Upper lobe of left lung (tissue), 4 donors: ENCODE data around the gene VPS13A.

Source experiments
- EP300 ChIP-seq, 4 donors: sonication (generic); formaldehyde crosslinking; IDR thresholded peaks; one replicate each; pipeline ENCODE4 v1.5.1; 2017; ENCODE audit warnings: antibody characterized with exemption in 4 of 4, control low read depth in 2 of 4
- POLR2A ChIP-seq, 4 donors: fragments of 450-650 bp; IDR thresholded peaks; one replicate each; pipeline ENCODE4 v1.5.1; 2016 to 2017; ENCODE audit warnings: antibody characterized with exemption in 4 of 4, mild to moderate bottlenecking in 2 of 4
- POLR2AphosphoS5 ChIP-seq, 2 donors: sonication (generic); formaldehyde crosslinking; IDR thresholded peaks; one replicate each; pipeline ENCODE4 v1.5.1; 2017; ENCODE audit warnings: antibody characterized with exemption in 2 of 2
- TF ChIP-seq, protein P1 (sequence below), 6 experiments: fragments of 450-650 bp in 4 of 6; fragments of 200-600 bp in 2 of 6; sonication (generic) in 2 of 6; IDR thresholded peaks; one replicate each; pipeline ENCODE4 v1.5.1; 2016 to 2019; ENCODE audit warnings: antibody characterized with exemption in 6 of 6

DNA sequence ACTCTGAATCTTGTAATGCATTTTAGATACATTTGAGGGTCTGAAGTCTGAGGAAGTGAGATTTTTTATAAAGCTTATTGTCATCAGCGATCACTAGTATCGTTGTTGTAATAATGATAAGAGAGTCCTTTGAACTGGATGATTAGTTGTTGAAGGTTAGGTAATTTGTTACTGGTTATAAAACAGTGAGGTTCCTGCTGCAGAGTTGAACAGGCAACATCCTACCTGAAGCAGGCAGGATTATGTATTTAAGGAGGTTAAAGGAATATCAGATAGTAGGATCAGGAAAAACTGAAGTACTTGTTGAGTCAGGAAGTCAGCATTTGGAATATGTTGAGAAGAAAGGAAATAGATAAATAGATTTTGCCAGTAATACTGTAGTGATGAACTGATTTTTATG, 106.7 kb downstream of the VPS13A start:
- TF ChIP-seq, protein P1, sequence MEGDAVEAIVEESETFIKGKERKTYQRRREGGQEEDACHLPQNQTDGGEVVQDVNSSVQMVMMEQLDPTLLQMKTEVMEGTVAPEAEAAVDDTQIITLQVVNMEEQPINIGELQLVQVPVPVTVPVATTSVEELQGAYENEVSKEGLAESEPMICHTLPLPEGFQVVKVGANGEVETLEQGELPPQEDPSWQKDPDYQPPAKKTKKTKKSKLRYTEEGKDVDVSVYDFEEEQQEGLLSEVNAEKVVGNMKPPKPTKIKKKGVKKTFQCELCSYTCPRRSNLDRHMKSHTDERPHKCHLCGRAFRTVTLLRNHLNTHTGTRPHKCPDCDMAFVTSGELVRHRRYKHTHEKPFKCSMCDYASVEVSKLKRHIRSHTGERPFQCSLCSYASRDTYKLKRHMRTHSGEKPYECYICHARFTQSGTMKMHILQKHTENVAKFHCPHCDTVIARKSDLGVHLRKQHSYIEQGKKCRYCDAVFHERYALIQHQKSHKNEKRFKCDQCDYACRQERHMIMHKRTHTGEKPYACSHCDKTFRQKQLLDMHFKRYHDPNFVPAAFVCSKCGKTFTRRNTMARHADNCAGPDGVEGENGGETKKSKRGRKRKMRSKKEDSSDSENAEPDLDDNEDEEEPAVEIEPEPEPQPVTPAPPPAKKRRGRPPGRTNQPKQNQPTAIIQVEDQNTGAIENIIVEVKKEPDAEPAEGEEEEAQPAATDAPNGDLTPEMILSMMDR (IDR thresholded peaks at IDR 0.05), result no peak
- TF ChIP-seq EP300 (IDR thresholded peaks at IDR 0.05) (no peak), POLR2AphosphoS5 (IDR thresholded peaks at IDR 0.05) (no peak), POLR2A (IDR thresholded peaks at IDR 0.05) (no peak)
